NCI-H345 treated with DMSO at 0.1 percent for 48 hours (cell line): ENCODE data around the gene AKT1.

Source experiments
- DNase-seq: peaks from one replicate; lab custom pipeline; 2025; ENCODE audit not compliant: unreplicated experiment; lab: John Stamatoyannopoulos, UW

Gene AKT1

GRCh38 chr14:104800015-104800770 lies 4.6 kb upstream of the AKT1 start:
- DNase-seq = no peak

- DNase-seq = no peak
Observed at GRCh38 chr14:104799244-104800014, 3.9 kb upstream of the AKT1 start.

- no peak for DNase-seq
Observed at GRCh38 chr14:104798300-104799243, 3.0 kb upstream of the AKT1 start.

- DNase-seq = no peak
Observed at GRCh38 chr14:104797115-104798044, 1.8 kb upstream of the AKT1 start.

- DNase-seq = no peak
Observed at GRCh38 chr14:104796687-104797081, 1.1 kb upstream of the AKT1 start.

- DNase-seq = no peak
Observed at GRCh38 chr14:104795781-104796686, 486 bp upstream of the AKT1 start.

- DNase-seq = no peak
Observed at GRCh38 chr14:104794631-104794992, 936 bp downstream of the AKT1 start.

GRCh38 chr14:104794099-104794498 lies 1.4 kb downstream of the AKT1 start:
- no peak for DNase-seq

GRCh38 chr14:104793703-104793959 lies 1.9 kb downstream of the AKT1 start:
- DNase-seq = no peak

- DNase-seq = no peak
Observed at GRCh38 chr14:104792945-104793702, 2.4 kb downstream of the AKT1 start.

- DNase-seq = no peak
Observed at GRCh38 chr14:104792101-104792884, 3.3 kb downstream of the AKT1 start.

- no peak for DNase-seq
Observed at GRCh38 chr14:104791425-104791824, 4.1 kb downstream of the AKT1 start.

- no peak for DNase-seq
Observed at GRCh38 chr14:104789752-104790743, 5.5 kb downstream of the AKT1 start.

- no peak for DNase-seq
Observed at GRCh38 chr14:104788873-104789663, 6.5 kb downstream of the AKT1 start.

GRCh38 chr14:104788161-104788818 lies 7.3 kb downstream of the AKT1 start:
- peak; percentile 88 for DNase-seq

- no peak for DNase-seq
Observed at GRCh38 chr14:104787736-104788135, 7.8 kb downstream of the AKT1 start.
